K562 (cell line): ENCODE results near the gene DUSP9. TPM values are rescaled to one million over a fixed set of nuclear protein-coding genes. Genes with fewer than 3 reads are reported as not detected.

Experiments
- FOXO4 ChIP-seq: fragments of 450-650 bp; formaldehyde crosslinking; IDR thresholded peaks from 2 replicates; pipeline ENCODE4 v1.4.0; 2020; ENCODE audit warnings: mild to moderate bottlenecking, moderate library complexity
- GABPA ChIP-seq: fragments of 200-800 bp; sonication (Bioruptor generic); conservative IDR thresholded peaks from 2 replicates; pipeline ENCODE4 v1.6.1; 2016; ENCODE audit warnings: low read depth, missing genetic modification characterization, missing compliant biosample characterization
- NRF1 ChIP-seq, 2 experiments: fragments of 450-650 bp; IDR thresholded peaks in 1 of 2; conservative IDR thresholded peaks in 1 of 2; 2 replicates each; pipeline ENCODE4 v1.6.1; 2014; ENCODE audit warnings: mild to moderate bottlenecking in 2 of 2
- POU5F1 ChIP-seq: fragments of 150-350 bp; IDR thresholded peaks from 2 replicates; pipeline ENCODE4 v1.6.1; 2014; ENCODE audit warnings: borderline replicate concordance, low read length, low read depth, mild to moderate bottlenecking; ENCODE audit not compliant: partially characterized antibody
- RBM39 ChIP-seq: fragments of 200-400 bp; formaldehyde crosslinking; optimal IDR thresholded peaks from 2 replicates; pipeline ENCODE3; 2018; ENCODE audit warnings: low read depth, low read length
- ZNF282 ChIP-seq: sonication (generic); formaldehyde crosslinking; IDR thresholded peaks from 2 replicates; pipeline ENCODE4 v1.8.1; 2023; ENCODE audit warnings: missing genetic modification reagents
- ZNF318 ChIP-seq, 2 experiments: fragments of 450-650 bp; IDR thresholded peaks; 2 replicates each; pipeline ENCODE4 v1.6.1; 2016; ENCODE audit warnings: mild to moderate bottlenecking in 2 of 2, borderline replicate concordance in 1 of 2, low read depth in 1 of 2, moderate library complexity in 1 of 2
- ZNF407 ChIP-seq: fragments of 450-650 bp; IDR thresholded peaks from 2 replicates; pipeline ENCODE4 v1.6.1; 2016; ENCODE audit warnings: low read depth
- polyA plus RNA-seq, 8 experiments: library from polyadenylated mRNA; depleted of rRNA in 4 of 8; stranded (reverse) in 5 of 8; unstranded in 3 of 8; fragments of >200 nt; fragmentation: Nextera tagmentation in 2 of 8; fragmentation: Illumina TruSeq in 1 of 8; extraction: Ambion mirVana in 2 of 8; extraction: Trizol in 1 of 8; gene quantifications; 2 replicates each; pipeline versions ENCODE4 v1.2.1 to v1.2.3, GENCODE V29; 2011 to 2014; ENCODE audit warnings: inconsistent platforms in 1 of 8, missing spikeins in 1 of 8
- total RNA-seq, 7 experiments: library from RNA; depleted of rRNA in 6 of 7; stranded (reverse); fragments of >200 nt in 6 of 7; fragmentation: Illumina TruSeq in 2 of 7; extraction: Trizol in 2 of 7; gene quantifications; 2 replicates each; pipeline versions ENCODE4 v1.2.1 to v1.2.3, GENCODE V29; 2011 to 2021; ENCODE audit warnings: low replicate concordance in 1 of 7

Gene DUSP9
- total and polyA plus RNA-seq, 9 of the 15 experiments (the other 6 are each of a cell fraction or from before 2014, with no cell fraction given) = 0.11 to 14.1 (median 5.5) TPM

- no peak for TF ChIP-seq GABPA
- TF ChIP-seq RBM39 = no peak
- TF ChIP-seq ZNF282 (CRISPR knock-in tag) = no peak
- TF ChIP-seq ZNF318 (IDR thresholded peaks at IDR 0.05; ENCODE audit: borderline replicate concordance in 1 of 2, low read depth in 1 of 2) = no peak
- no peak for TF ChIP-seq ZNF407
- no peak for TF ChIP-seq POU5F1
- peak; percentile 37 to 58; a peak in 2 of 4 replicates for TF ChIP-seq NRF1 (conservative IDR thresholded peaks at IDR 0.05 in 1 of 2, IDR thresholded peaks at IDR 0.05 in 1 of 2)
- no peak for TF ChIP-seq FOXO4 (CRISPR knock-in tag)
These were observed 2.5 kb upstream of the DUSP9 start (continued) for GRCh38 chrX:153644356-153645125.
